ENCODE data around the gene SPATA2L.

SPATA2L gene

DNA sequence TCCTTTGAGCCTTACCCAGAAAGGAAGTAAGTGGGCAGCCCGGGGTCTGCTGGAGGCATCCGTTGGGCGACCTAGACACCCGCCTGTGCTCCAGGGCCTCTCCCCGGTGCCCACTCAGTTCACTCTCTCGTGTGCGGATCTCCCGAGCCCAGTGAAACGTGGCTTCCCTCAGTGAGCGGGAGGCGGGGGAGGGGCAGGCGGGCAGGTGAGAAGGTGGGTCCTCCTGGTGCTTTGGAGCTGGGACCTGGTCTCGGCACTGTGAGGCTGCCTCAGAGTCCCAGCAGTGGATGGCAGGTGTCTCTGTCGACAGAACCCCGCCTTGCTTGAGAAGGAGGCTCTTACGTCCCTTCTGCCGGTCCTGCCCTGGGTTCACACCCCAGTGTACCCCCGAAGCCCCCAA is 27.8 kb upstream of the SPATA2L start:
- DNase-seq (ENCODE audit: low spot score) = no peak

DNA sequence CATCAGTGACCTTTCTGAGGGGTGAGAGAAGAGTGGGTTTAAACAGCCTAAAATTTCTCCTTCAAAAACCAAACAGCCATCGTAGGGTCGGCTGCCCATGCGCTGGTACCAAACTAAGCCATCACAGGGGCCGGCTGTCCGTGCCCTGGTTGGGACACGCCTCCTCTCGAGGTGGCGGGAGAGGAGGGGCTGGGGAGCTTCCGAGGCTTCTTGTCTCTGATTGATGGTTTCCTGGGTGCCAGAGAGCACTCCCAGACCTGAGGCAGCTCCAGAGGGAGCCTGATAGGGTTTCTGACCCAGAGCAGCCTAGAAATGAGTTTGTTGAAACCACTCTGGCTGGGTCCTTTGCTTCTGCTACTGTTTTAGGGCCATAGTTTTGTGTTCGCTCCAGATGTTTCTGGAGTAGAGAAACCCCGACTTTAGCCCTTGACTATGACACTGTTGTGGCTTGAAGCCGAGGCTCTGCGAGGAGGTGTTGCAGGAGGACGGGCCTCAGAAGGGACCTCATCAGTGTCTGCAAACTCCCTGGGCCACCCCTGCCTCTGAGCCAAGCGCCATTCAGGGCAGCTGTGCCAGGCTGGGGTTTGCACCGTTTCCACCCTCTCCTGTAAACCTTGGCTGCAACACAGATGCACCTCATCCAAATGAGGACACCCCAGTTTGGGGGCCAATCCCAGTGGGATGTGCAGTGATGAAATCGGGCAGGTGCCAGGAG is 26.1 kb upstream of the SPATA2L start:
- DNase-seq (ENCODE audit: low spot score) = no peak

GRCh38 chr16:89723279-89724250 is 22.1 kb upstream of the SPATA2L start:
- DNase-seq (ENCODE audit: low spot score) = no peak

GRCh38 chr16:89722392-89723278 is 21.1 kb upstream of the SPATA2L start:
- peak; percentile 82 for DNase-seq (ENCODE audit: low spot score)

DNA sequence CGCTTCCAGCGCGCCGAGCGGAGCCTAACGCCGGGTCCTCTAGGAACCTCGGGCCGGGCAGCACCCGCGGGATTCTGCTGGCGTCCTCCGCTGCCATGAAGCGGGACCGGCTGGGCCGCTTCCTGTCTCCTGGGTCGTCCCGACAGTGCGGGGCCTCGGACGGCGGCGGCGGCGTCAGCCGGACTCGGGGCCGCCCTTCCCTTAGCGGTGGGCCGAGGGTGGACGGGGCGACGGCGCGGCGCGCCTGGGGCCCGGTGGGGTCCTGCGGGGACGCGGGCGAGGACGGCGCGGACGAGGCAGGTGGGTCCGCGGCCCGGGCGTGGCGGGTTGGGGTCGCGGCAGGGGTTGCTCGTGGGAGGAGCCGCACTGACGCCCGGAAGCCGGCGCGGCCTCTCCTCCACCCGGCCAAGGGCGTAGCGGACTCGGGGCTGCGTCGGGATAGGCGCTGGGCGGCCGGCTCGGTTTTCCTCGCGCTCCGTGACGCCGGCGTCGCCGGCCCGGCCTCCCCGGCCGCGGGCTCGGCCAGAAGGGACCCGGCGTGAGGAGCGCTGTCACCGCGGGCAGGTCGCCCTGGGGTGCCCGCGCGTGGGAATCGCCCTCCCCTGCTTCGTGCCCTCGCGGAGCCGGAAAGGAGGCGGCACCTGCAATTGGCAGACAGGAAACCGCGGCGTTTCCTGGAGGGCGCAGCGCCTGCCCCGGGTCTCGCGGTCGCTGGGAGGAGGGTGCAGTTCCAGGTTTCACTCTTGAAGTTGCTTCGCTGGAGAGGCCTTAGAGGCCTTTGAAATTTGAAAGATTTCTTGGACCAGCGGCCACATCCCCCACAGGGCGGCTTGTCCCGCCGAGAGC is 20.3 kb upstream of the SPATA2L start:
- DNase-seq (ENCODE audit: low spot score) = peak; percentile 48

- peak; percentile 83 for DNase-seq (ENCODE audit: low spot score)
Observed at GRCh38 chr16:89720813-89721545, 19.5 kb upstream of the SPATA2L start, which contains the start of the genes VPS9D1 and ZNF276. TSS of gene VPS9D1 (minus strand) at chr16:89720898. CDS start at chr16:89720861, 37 bp downstream. TSS of gene ZNF276 (plus strand) at chr16:89721537. CDS start at chr16:89721641, 104 bp downstream.

DNA sequence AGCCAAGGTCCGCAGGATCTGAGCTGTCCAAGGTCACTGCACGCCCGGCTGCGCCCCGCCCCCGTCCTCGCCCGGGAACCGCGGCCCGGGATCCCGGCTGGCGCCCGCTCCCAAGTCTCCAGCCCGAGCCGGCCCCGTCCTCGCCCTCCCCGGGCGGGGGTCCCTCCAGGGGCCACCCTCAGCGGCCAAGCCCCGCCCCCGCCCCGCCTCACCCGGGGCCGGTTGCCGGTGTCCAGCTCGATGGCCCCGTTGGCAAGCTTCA is 19.0 kb upstream of the SPATA2L start:
- DNase-seq (ENCODE audit: low spot score) = peak; percentile 37

- DNase-seq (ENCODE audit: low spot score) = no peak
Observed at GRCh38 chr16:89717688-89718505, 16.4 kb upstream of the SPATA2L start.

GRCh38 chr16:89716916-89717687 is 15.6 kb upstream of the SPATA2L start:
- no peak for DNase-seq (ENCODE audit: low spot score)

DNA sequence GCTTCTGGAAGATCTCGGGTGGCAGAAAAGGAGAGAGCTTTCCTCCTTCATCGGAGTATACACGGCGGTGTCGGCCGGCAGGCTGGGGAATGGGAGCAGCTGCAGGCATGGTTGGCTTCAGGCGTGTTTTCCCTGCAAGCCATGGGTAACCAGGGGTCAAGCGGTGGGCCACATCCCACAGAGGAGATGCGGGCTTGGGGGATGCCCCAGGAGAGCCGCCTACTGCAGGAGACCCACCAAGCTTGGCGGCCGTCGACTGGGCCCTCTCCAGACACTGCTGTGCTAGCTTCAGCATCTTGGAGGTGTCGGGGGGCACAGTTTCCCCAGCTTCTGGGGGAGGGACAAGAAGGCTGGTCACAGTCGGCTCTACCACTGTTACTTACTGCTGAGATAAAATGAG is 15.0 kb upstream of the SPATA2L start:
- no peak for DNase-seq (ENCODE audit: low spot score)

- DNase-seq (ENCODE audit: low spot score) = no peak
Observed at GRCh38 chr16:89712274-89712781, 10.8 kb upstream of the SPATA2L start.

GRCh38 chr16:89711601-89712273 is 10.2 kb upstream of the SPATA2L start:
- DNase-seq (ENCODE audit: low spot score) = peak; percentile 79

DNA sequence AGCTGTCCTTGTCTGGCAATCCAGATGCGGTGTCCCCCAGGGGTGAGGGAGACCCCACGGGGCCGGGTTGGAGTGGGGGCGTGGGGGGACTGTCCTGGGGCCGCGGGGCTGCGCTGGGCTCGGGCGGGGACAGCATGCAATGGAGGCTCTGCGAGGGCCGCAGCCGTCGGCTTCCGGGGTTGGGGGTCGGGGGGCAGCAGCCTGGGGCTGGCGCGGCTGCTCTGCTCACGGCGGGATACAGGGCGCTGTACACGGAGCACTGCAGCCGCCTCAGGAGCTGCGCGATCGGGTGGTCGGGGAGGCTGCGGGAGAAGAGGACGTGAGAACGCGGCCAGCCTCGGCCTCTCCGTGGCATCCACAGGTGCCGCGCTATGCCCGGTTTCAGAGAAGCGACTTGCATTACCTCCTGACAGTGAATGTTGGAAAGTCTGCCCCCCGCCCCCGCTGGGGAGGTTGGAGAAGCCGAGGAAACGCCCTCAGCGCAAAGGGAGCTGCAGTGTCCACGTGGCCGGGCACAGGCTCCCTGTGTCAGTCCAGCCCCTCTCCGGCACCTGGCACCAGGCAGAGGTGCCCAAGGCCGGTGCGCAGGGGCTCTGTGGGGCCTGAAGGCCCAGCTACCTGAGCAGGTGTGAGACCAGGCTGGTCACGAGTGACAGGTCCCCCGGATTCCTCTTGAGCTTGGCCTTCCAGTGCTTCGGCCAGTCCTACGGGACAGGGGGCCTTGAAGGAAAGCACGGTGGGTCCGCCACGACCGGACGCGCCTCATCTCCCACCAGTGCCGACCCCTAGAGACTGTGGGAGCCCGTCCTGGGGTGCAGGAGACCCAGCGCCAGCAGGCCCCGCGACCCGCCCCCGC is 9.4 kb upstream of the SPATA2L start:
- DNase-seq (ENCODE audit: low spot score) = no peak

- no peak for DNase-seq (ENCODE audit: low spot score)
Observed at GRCh38 chr16:89709716-89710432, 8.4 kb upstream of the SPATA2L start.

DNA sequence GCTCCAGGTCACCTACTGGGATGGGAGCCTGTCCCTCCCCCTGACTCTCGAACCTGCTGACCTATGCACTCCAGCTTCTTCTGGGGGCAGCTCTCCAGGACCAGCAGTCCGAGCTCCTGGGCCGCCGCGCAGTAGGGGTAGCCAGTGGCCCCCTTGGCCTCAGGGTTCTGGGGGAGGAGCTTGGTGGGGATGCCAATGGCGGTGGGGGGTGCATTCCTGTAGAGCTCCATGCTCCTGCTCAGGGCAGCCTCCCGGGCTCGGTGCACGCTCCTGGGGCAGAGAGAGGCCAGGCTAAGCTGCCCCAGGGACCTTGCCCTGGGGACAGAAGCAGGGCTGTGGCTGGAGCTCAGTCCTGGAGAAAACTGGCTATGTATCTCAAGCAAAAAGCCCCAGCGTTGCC is 7.7 kb upstream of the SPATA2L start:
- DNase-seq (ENCODE audit: low spot score) = no peak

- DNase-seq (ENCODE audit: low spot score) = no peak
Observed at GRCh38 chr16:89708481-89708931, 7.0 kb upstream of the SPATA2L start.

Measured in LoVo (cell line).